HepG2 (cell line): Measurements from ENCODE around the gene P2RX5. TPM values are rescaled to one million over a fixed set of nuclear protein-coding genes. Genes with fewer than 3 reads are reported as not detected.

Source experiments
- ARNTL ChIP-seq: sonication (generic); formaldehyde crosslinking; IDR thresholded peaks from 2 replicates; pipeline ENCODE4 v1.4.0; 2020; ENCODE audit warnings: mild to moderate bottlenecking, missing genetic modification reagents
- EZH2 ChIP-seq: conservative IDR thresholded peaks from 2 replicates; pipeline ENCODE4 v1.6.1; 2012; ENCODE audit warnings: mild to moderate bottlenecking, low read depth, low read length, moderate library complexity
- FOXK2 ChIP-seq: fragments of 450-650 bp; IDR thresholded peaks from 2 replicates; pipeline ENCODE4 v1.6.1; 2016
- FOXO1 ChIP-seq: sonication (generic); formaldehyde crosslinking; IDR thresholded peaks from 2 replicates; pipeline ENCODE4 v1.4.0; 2020; ENCODE audit warnings: missing genetic modification reagents
- GTF2F1 ChIP-seq: fragments of 150-350 bp; IDR thresholded peaks from 2 replicates; pipeline ENCODE4 v1.6.1; 2014; ENCODE audit warnings: low read length
- HHEX ChIP-seq: IDR thresholded peaks from 2 replicates; pipeline ENCODE4 v1.6.1; 2016; ENCODE audit warnings: control low read depth
- KDM3A ChIP-seq: IDR thresholded peaks from 2 replicates; pipeline ENCODE4 v1.6.1; 2018; ENCODE audit warnings: low read depth, missing compliant biosample characterization
- NAIF1 ChIP-seq: sonication (generic); formaldehyde crosslinking; IDR thresholded peaks from 2 replicates; pipeline ENCODE4 v1.5.0; 2020; ENCODE audit warnings: mild to moderate bottlenecking, missing genetic modification reagents, borderline replicate concordance
- PAWR ChIP-seq: sonication (generic); formaldehyde crosslinking; IDR thresholded peaks from 2 replicates; pipeline ENCODE4 v1.4.0; 2020; ENCODE audit warnings: missing genetic modification reagents, mild to moderate bottlenecking, borderline replicate concordance
- PAX8 ChIP-seq: sonication (generic); formaldehyde crosslinking; IDR thresholded peaks from 2 replicates; pipeline ENCODE4 v1.8.0; 2022; ENCODE audit warnings: mild to moderate bottlenecking, missing genetic modification reagents, borderline replicate concordance
- RCOR2 ChIP-seq: IDR thresholded peaks from 2 replicates; pipeline ENCODE4 v1.6.1; 2016; ENCODE audit warnings: missing biosample characterization, missing genetic modification reagents
- SOX5 ChIP-seq: IDR thresholded peaks from 2 replicates; pipeline ENCODE4 v1.6.1; 2016; ENCODE audit warnings: borderline replicate concordance
- SP140L ChIP-seq: sonication (generic); formaldehyde crosslinking; IDR thresholded peaks from 2 replicates; pipeline ENCODE4 v1.4.0; 2020; ENCODE audit warnings: missing genetic modification reagents, borderline replicate concordance
- TP53 ChIP-seq: sonication (generic); formaldehyde crosslinking; conservative IDR thresholded peaks from 2 replicates; pipeline ENCODE4 v1.4.0; 2020; ENCODE audit warnings: missing genetic modification reagents
- YY1 ChIP-seq: IDR thresholded peaks from 2 replicates; pipeline ENCODE4 v1.6.1; 2011; ENCODE audit warnings: low read length, low read depth, moderate library complexity, mild to moderate bottlenecking; ENCODE audit not compliant: insufficient read depth, insufficient replicate concordance
- ZNF326 ChIP-seq: sonication (generic); formaldehyde crosslinking; IDR thresholded peaks from 2 replicates; pipeline ENCODE4 v1.4.0; 2020; ENCODE audit warnings: missing genetic modification reagents, borderline replicate concordance
- ZNF550 ChIP-seq: sonication (generic); formaldehyde crosslinking; IDR thresholded peaks from 2 replicates; pipeline ENCODE4 v1.4.0; 2020; ENCODE audit warnings: mild to moderate bottlenecking, missing genetic modification reagents, borderline replicate concordance
- ZNF567 ChIP-seq: sonication (generic); formaldehyde crosslinking; IDR thresholded peaks from 2 replicates; pipeline ENCODE4 v1.8.1; 2023; ENCODE audit warnings: mild to moderate bottlenecking, missing genetic modification reagents, borderline replicate concordance
- ZNF605 ChIP-seq: sonication (generic); formaldehyde crosslinking; IDR thresholded peaks from 2 replicates; pipeline ENCODE4 v1.8.0; 2022; ENCODE audit warnings: mild to moderate bottlenecking, missing genetic modification reagents
- ZNF781 ChIP-seq: sonication (generic); formaldehyde crosslinking; IDR thresholded peaks from 2 replicates; pipeline ENCODE4 v1.5.1; 2020; ENCODE audit warnings: borderline replicate concordance, mild to moderate bottlenecking, missing genetic modification reagents; ENCODE audit errors: not compliant biosample characterization
- ZNF782 ChIP-seq: sonication (generic); formaldehyde crosslinking; IDR thresholded peaks from 2 replicates; pipeline ENCODE4 v1.4.0; 2020; ENCODE audit warnings: missing genetic modification reagents, mild to moderate bottlenecking, borderline replicate concordance
- ZSCAN22 ChIP-seq: sonication (generic); formaldehyde crosslinking; IDR thresholded peaks from 2 replicates; pipeline ENCODE4 v1.4.0; 2020; ENCODE audit warnings: mild to moderate bottlenecking, missing genetic modification reagents
- polyA plus RNA-seq, 8 experiments: library from polyadenylated mRNA; depleted of rRNA in 3 of 8; stranded (reverse) in 7 of 8; unstranded in 1 of 8; fragments of >200 nt; fragmentation: Illumina TruSeq in 4 of 8; extraction: Trizol in 4 of 8; gene quantifications; 2 replicates each; pipeline versions ENCODE4 v1.2.1 to v1.2.3, GENCODE V29; 2011 to 2016; ENCODE audit warnings: low read depth in 4 of 8, missing spikeins in 1 of 8, mixed read lengths in 1 of 8; ENCODE audit not compliant: insufficient read depth in 1 of 8
- total RNA-seq, 5 experiments: library from RNA; depleted of rRNA; stranded (reverse); fragments of >200 nt; fragmentation: Illumina TruSeq; extraction: Trizol; gene quantifications; 2 replicates each; pipeline ENCODE4 v1.2.3, GENCODE V29; 2016; ENCODE audit warnings: low read depth in 1 of 5
- TF ChIP-seq, protein P1 (sequence below): sonication (generic); formaldehyde crosslinking; IDR thresholded peaks from 2 replicates; pipeline ENCODE4 v1.4.0; 2020; ENCODE audit warnings: missing genetic modification reagents
- TF ChIP-seq, protein P2 (sequence below): IDR thresholded peaks from 2 replicates; pipeline ENCODE4 v1.6.1; 2012; ENCODE audit warnings: inconsistent platforms
- TF ChIP-seq, protein P3 (sequence below): sonication (generic); formaldehyde crosslinking; IDR thresholded peaks from 2 replicates; pipeline ENCODE4 v1.8.1; 2023; ENCODE audit warnings: missing genetic modification reagents, inconsistent platforms, borderline replicate concordance

Gene P2RX5
- total and polyA plus RNA-seq, 2 of the 13 experiments (the other 11 are each of a cell fraction or from before 2014, with no cell fraction given) = 0.95 to 1.7 TPM

DNA sequence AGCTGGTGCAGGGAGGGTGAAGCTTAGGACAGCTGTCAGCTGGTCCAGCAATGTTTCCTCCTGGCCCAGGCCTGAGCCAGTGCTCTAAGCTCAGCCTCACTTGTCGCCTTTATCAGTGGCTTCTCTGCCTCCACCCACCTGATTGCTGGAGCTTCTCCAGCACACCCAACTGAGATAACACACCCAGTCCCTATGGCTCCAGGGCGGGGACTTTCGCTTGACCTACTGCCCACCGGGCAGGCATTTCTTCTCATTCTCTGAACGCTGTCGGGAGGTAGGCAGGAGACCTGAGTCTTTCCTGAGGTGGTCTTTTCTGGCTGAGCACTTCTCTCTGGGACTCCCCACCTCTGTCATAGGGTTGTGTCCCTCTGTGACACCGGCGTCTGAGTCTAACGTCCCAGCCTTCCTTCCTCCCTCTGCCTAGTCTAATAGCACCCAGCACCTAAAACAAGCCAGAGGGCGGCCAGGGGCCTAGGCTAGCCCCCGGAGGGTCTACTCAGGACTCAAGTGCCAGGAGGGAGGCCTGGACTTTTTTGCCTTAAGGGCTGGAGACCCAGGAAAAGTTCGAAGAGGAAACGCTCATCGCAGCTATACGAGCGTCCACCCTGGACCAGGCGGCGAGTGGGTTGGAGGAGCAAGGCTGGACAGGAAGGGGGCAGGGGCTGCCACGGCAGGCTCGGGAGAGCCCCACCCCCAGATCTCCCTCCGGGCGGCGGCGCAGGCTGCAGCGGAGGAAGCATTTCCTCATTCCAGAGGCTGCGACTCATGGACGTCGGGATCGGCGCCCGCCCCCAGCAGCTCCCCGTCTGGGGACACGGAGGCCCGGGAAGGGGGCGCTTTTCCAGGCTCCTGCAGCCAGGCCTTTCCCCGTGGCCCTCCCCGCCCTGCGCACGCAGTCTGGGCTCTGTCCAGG is 28.3 kb downstream of the P2RX5 start (continued):
- TF ChIP-seq PAWR (no peak), SOX5 (CRISPR knock-in tag) (no peak), ARNTL (peak; percentile 32; the same call in 1 of the 2 replicates), EZH2 (no peak), ZNF781 (CRISPR knock-in tag) (peak; percentile 98), ZNF550 (no peak), YY1 (peak; percentile 59), PAX8 (CRISPR knock-in tag) (0 out of 2 replicates have a peak, but pooled peaks have one; percentile 46), FOXO1 (no peak), ZNF567 (CRISPR knock-in tag) (no peak), GTF2F1 (no peak), KDM3A (CRISPR knock-in tag) (no peak), ZNF326 (no peak), NAIF1 (CRISPR knock-in tag) (no peak), ZSCAN22 (CRISPR knock-in tag) (peak; percentile 66; the same call in 1 of the 2 replicates), RCOR2 (CRISPR knock-in tag) (no peak), TP53 (CRISPR knock-in tag) (no peak), SP140L (no peak), ZNF605 (CRISPR knock-in tag) (peak; percentile 58; the same call in 1 of the 2 replicates), ZNF782 (CRISPR knock-in tag) (no peak), HHEX (CRISPR knock-in tag) (no peak), FOXK2 (no peak)
- TF ChIP-seq, protein P1, sequence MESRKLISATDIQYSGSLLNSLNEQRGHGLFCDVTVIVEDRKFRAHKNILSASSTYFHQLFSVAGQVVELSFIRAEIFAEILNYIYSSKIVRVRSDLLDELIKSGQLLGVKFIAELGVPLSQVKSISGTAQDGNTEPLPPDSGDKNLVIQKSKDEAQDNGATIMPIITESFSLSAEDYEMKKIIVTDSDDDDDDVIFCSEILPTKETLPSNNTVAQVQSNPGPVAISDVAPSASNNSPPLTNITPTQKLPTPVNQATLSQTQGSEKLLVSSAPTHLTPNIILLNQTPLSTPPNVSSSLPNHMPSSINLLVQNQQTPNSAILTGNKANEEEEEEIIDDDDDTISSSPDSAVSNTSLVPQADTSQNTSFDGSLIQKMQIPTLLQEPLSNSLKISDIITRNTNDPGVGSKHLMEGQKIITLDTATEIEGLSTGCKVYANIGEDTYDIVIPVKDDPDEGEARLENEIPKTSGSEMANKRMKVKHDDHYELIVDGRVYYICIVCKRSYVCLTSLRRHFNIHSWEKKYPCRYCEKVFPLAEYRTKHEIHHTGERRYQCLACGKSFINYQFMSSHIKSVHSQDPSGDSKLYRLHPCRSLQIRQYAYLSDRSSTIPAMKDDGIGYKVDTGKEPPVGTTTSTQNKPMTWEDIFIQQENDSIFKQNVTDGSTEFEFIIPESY (CRISPR knock-in tag) = no peak
- TF ChIP-seq, protein P2, sequence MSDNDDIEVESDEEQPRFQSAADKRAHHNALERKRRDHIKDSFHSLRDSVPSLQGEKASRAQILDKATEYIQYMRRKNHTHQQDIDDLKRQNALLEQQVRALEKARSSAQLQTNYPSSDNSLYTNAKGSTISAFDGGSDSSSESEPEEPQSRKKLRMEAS = peak; percentile 39; the same call in 1 of the 2 replicates
- TF ChIP-seq, protein P3, sequence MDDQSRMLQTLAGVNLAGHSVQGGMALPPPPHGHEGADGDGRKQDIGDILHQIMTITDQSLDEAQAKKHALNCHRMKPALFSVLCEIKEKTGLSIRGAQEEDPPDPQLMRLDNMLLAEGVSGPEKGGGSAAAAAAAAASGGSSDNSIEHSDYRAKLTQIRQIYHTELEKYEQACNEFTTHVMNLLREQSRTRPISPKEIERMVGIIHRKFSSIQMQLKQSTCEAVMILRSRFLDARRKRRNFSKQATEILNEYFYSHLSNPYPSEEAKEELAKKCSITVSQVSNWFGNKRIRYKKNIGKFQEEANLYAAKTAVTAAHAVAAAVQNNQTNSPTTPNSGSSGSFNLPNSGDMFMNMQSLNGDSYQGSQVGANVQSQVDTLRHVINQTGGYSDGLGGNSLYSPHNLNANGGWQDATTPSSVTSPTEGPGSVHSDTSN (CRISPR knock-in tag) = no peak
